ENCODE results near the gene INPP5D.

Gene INPP5D

GRCh38 chr2:233213011-233213410 lies 152.9 kb downstream of the INPP5D start:
- H3K27me3 ChIP-seq (ENCODE audit: control insufficient read depth, insufficient read depth, low read length), result no peaks in the 10 kb centered on the region
- no peaks in the 10 kb centered on the region for H3K36me3 ChIP-seq (ENCODE audit: control insufficient read depth, insufficient read depth, low read length)
- H3K9ac ChIP-seq (ENCODE audit: low read length), result no peak overlapping the region
- H3K4me3 ChIP-seq (ENCODE audit: low read length), result no peak overlapping the region
- peaks cover 3% of the 10 kb centered on the region for H3K4me1 ChIP-seq (ENCODE audit: control insufficient read depth, insufficient read depth, low read length)
- no peak overlapping the region for H3K27ac ChIP-seq (ENCODE audit: low read depth, low read length)

- H3K27ac ChIP-seq (ENCODE audit: low read depth, low read length), result no peak overlapping the region
- no peaks in the 10 kb centered on the region for H3K36me3 ChIP-seq (ENCODE audit: control insufficient read depth, insufficient read depth, low read length)
- H3K4me1 ChIP-seq (ENCODE audit: control insufficient read depth, insufficient read depth, low read length), result peaks cover 3% of the 10 kb centered on the region
- no peaks in the 10 kb centered on the region for H3K27me3 ChIP-seq (ENCODE audit: control insufficient read depth, insufficient read depth, low read length)
- H3K4me3 ChIP-seq (ENCODE audit: low read length), result no peak overlapping the region
- H3K9ac ChIP-seq (ENCODE audit: low read length), result no peak overlapping the region
Measured at GRCh38 chr2:233213975-233214374, 153.8 kb downstream of the INPP5D start.

- no peak overlapping the region for H3K27ac ChIP-seq (ENCODE audit: low read depth, low read length)
- no peak overlapping the region for H3K9ac ChIP-seq (ENCODE audit: low read length)
- H3K4me1 ChIP-seq (ENCODE audit: control insufficient read depth, insufficient read depth, low read length), result no peaks in the 10 kb centered on the region
- no peaks in the 10 kb centered on the region for H3K36me3 ChIP-seq (ENCODE audit: control insufficient read depth, insufficient read depth, low read length)
- no peak overlapping the region for H3K4me3 ChIP-seq (ENCODE audit: low read length)
- H3K27me3 ChIP-seq (ENCODE audit: control insufficient read depth, insufficient read depth, low read length), result no peaks in the 10 kb centered on the region
Measured at GRCh38 chr2:233217892-233218377, 157.8 kb downstream of the INPP5D start.

GRCh38 chr2:233218836-233219235 lies 158.7 kb downstream of the INPP5D start:
- no peak overlapping the region for H3K4me3 ChIP-seq (ENCODE audit: low read length)
- H3K4me1 ChIP-seq (ENCODE audit: control insufficient read depth, insufficient read depth, low read length), result no peaks in the 10 kb centered on the region
- no peaks in the 10 kb centered on the region for H3K27me3 ChIP-seq (ENCODE audit: control insufficient read depth, insufficient read depth, low read length)
- no peak overlapping the region for H3K9ac ChIP-seq (ENCODE audit: low read length)
- no peak overlapping the region for H3K27ac ChIP-seq (ENCODE audit: low read depth, low read length)
- no peaks in the 10 kb centered on the region for H3K36me3 ChIP-seq (ENCODE audit: control insufficient read depth, insufficient read depth, low read length)

GRCh38 chr2:233219848-233220247 lies 159.7 kb downstream of the INPP5D start:
- no peak overlapping the region for H3K27ac ChIP-seq (ENCODE audit: low read depth, low read length)
- H3K9ac ChIP-seq (ENCODE audit: low read length), result no peak overlapping the region
- H3K27me3 ChIP-seq (ENCODE audit: control insufficient read depth, insufficient read depth, low read length), result no peaks in the 10 kb centered on the region
- no peaks in the 10 kb centered on the region for H3K4me1 ChIP-seq (ENCODE audit: control insufficient read depth, insufficient read depth, low read length)
- no peaks in the 10 kb centered on the region for H3K36me3 ChIP-seq (ENCODE audit: control insufficient read depth, insufficient read depth, low read length)
- H3K4me3 ChIP-seq (ENCODE audit: low read length), result no peak overlapping the region

- Histone ChIP-seq H3K4me3 (ENCODE audit: low read length) (no peak overlapping the region), H3K9ac (ENCODE audit: low read length) (no peak overlapping the region), H3K36me3 (ENCODE audit: control insufficient read depth, insufficient read depth, low read length) (no peaks in the 10 kb centered on the region), H3K27me3 (ENCODE audit: control insufficient read depth, insufficient read depth, low read length) (no peaks in the 10 kb centered on the region), H3K27ac (ENCODE audit: low read depth, low read length) (no peak overlapping the region), H3K4me1 (ENCODE audit: control insufficient read depth, insufficient read depth, low read length) (no peaks in the 10 kb centered on the region)
Measured at GRCh38 chr2:233221378-233222063, 161.4 kb downstream of the INPP5D start.

GRCh38 chr2:233223059-233223894 lies 163.1 kb downstream of the INPP5D start:
- Histone ChIP-seq H3K36me3 (ENCODE audit: control insufficient read depth, insufficient read depth, low read length) (no peaks in the 10 kb centered on the region), H3K27ac (ENCODE audit: low read depth, low read length) (no peak overlapping the region), H3K4me3 (ENCODE audit: low read length) (no peak overlapping the region), H3K4me1 (ENCODE audit: control insufficient read depth, insufficient read depth, low read length) (no peaks in the 10 kb centered on the region), H3K27me3 (ENCODE audit: control insufficient read depth, insufficient read depth, low read length) (no peaks in the 10 kb centered on the region), H3K9ac (ENCODE audit: low read length) (no peak overlapping the region)

- H3K4me3 ChIP-seq (ENCODE audit: low read length), result no peak overlapping the region
- no peak overlapping the region for H3K9ac ChIP-seq (ENCODE audit: low read length)
- H3K36me3 ChIP-seq (ENCODE audit: control insufficient read depth, insufficient read depth, low read length), result no peaks in the 10 kb centered on the region
- H3K27me3 ChIP-seq (ENCODE audit: control insufficient read depth, insufficient read depth, low read length), result no peaks in the 10 kb centered on the region
- H3K27ac ChIP-seq (ENCODE audit: low read depth, low read length), result no peak overlapping the region
- no peaks in the 10 kb centered on the region for H3K4me1 ChIP-seq (ENCODE audit: control insufficient read depth, insufficient read depth, low read length)
Measured at GRCh38 chr2:233225230-233226068, 165.3 kb downstream of the INPP5D start.

GRCh38 chr2:233226511-233227031 lies 166.4 kb downstream of the INPP5D start:
- Histone ChIP-seq H3K4me1 (ENCODE audit: control insufficient read depth, insufficient read depth, low read length) (no peaks in the 10 kb centered on the region), H3K27me3 (ENCODE audit: control insufficient read depth, insufficient read depth, low read length) (no peaks in the 10 kb centered on the region), H3K4me3 (ENCODE audit: low read length) (no peak overlapping the region), H3K9ac (ENCODE audit: low read length) (no peak overlapping the region), H3K27ac (ENCODE audit: low read depth, low read length) (no peak overlapping the region), H3K36me3 (ENCODE audit: control insufficient read depth, insufficient read depth, low read length) (no peaks in the 10 kb centered on the region)

GRCh38 chr2:233227346-233227978 lies 167.3 kb downstream of the INPP5D start:
- Histone ChIP-seq H3K9ac (ENCODE audit: low read length) (no peak overlapping the region), H3K4me3 (ENCODE audit: low read length) (no peak overlapping the region), H3K27me3 (ENCODE audit: control insufficient read depth, insufficient read depth, low read length) (no peaks in the 10 kb centered on the region), H3K36me3 (ENCODE audit: control insufficient read depth, insufficient read depth, low read length) (no peaks in the 10 kb centered on the region), H3K4me1 (ENCODE audit: control insufficient read depth, insufficient read depth, low read length) (no peaks in the 10 kb centered on the region), H3K27ac (ENCODE audit: low read depth, low read length) (no peak overlapping the region)

GRCh38 chr2:233228376-233228775 lies 168.2 kb downstream of the INPP5D start:
- Histone ChIP-seq H3K9ac (ENCODE audit: low read length) (no peak overlapping the region), H3K4me3 (ENCODE audit: low read length) (no peak overlapping the region), H3K36me3 (ENCODE audit: control insufficient read depth, insufficient read depth, low read length) (no peaks in the 10 kb centered on the region), H3K4me1 (ENCODE audit: control insufficient read depth, insufficient read depth, low read length) (no peaks in the 10 kb centered on the region), H3K27ac (ENCODE audit: low read depth, low read length) (no peak overlapping the region), H3K27me3 (ENCODE audit: control insufficient read depth, insufficient read depth, low read length) (no peaks in the 10 kb centered on the region)

Measured in rectal smooth muscle tissue (tissue), 1 donor.